Lower leg skin (tissue), 3 donors: Measurements from ENCODE around the gene MAEL.

Experiments used
- CTCF ChIP-seq, 3 donors: fragments of 450-650 bp; IDR thresholded peaks; one replicate each; pipeline ENCODE4 v1.5.1; 2016; ENCODE audit warnings: antibody characterized with exemption in 3 of 3, mild to moderate bottlenecking in 3 of 3, moderate library complexity in 2 of 3
- POLR2A ChIP-seq, 2 donors: fragments of 450-650 bp; IDR thresholded peaks; one replicate each; pipeline ENCODE4 v1.6.1; 2016 to 2017; ENCODE audit warnings: antibody characterized with exemption in 2 of 2, mild to moderate bottlenecking in 1 of 2, moderate library complexity in 1 of 2

- TF ChIP-seq CTCF (IDR thresholded peaks at IDR 0.05), result no peak
- TF ChIP-seq POLR2A (IDR thresholded peaks at IDR 0.05), result no peak
These were observed 78.8 kb downstream of the MAEL start for GRCh38 chr1:167067904-167068303.
